ENCODE results near the gene CHRNB2. TPM values are rescaled to one million over a fixed set of nuclear protein-coding genes. Genes with fewer than 3 reads are reported as not detected.

CHRNB2 gene
- total RNA-seq, 1 experiment from 2014 or later: 1.8 TPM

DNA sequence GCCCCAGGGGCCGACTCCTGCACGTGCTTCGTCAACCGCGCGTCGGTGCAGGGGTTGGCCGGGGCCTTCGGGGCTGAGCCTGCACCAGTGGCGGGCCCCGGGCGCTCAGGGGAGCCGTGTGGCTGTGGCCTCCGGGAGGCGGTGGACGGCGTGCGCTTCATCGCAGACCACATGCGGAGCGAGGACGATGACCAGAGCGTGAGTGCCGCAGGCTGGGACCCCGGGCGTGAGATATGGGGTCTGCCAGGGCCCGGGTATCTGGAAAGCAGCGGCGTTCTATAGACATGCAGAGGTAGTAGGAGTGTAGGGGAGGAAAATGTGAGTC lies 4.3 kb downstream of the CHRNB2 start:
- no peaks in the 10 kb centered on the region; the same call in 1 of the 2 replicates for H3K4me1 ChIP-seq (ENCODE audit: insufficient read depth, low read length)
- H3K23ac ChIP-seq (ENCODE audit: insufficient read length, low read depth, low read length): no peak overlapping the region
- peak overlapping the region in 1 of 3 experiments; percentile 88; a peak in 2 of 7 replicates for H3K27ac Mint-ChIP-seq
- no peak for DNase-seq
- no peak overlapping the region for H3K18ac ChIP-seq (ENCODE audit: insufficient read length, low read depth, low read length)
- H3K27me3 Mint-ChIP-seq (ENCODE audit: low read depth): peaks cover 6% of the 10 kb centered on the region
- H2BK5ac ChIP-seq (ENCODE audit: insufficient read length, low read length): no peak overlapping the region
- H3K4me3 Mint-ChIP-seq: no peak overlapping the region
- no peaks in the 10 kb centered on the region for H3K9me3 ChIP-seq (ENCODE audit: control insufficient read depth, low read depth, low read length)
- WGBS (ENCODE audit: extremely low coverage, insufficient read length, low lambda C conversion rate): no CpG with 5 or more reads among the region's 29 CpGs
- TF ChIP-seq, protein P1, sequence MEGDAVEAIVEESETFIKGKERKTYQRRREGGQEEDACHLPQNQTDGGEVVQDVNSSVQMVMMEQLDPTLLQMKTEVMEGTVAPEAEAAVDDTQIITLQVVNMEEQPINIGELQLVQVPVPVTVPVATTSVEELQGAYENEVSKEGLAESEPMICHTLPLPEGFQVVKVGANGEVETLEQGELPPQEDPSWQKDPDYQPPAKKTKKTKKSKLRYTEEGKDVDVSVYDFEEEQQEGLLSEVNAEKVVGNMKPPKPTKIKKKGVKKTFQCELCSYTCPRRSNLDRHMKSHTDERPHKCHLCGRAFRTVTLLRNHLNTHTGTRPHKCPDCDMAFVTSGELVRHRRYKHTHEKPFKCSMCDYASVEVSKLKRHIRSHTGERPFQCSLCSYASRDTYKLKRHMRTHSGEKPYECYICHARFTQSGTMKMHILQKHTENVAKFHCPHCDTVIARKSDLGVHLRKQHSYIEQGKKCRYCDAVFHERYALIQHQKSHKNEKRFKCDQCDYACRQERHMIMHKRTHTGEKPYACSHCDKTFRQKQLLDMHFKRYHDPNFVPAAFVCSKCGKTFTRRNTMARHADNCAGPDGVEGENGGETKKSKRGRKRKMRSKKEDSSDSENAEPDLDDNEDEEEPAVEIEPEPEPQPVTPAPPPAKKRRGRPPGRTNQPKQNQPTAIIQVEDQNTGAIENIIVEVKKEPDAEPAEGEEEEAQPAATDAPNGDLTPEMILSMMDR (conservative IDR thresholded peaks at IDR 0.05): no peak
- no peak overlapping the region for H4K91ac ChIP-seq (ENCODE audit: insufficient read length, low read depth, low read length)
- no peaks in the 10 kb centered on the region for H3K27me3 ChIP-seq (ENCODE audit: insufficient read depth, low read length)
- no peak overlapping the region for H2BK20ac ChIP-seq (ENCODE audit: low read depth, low read length, poor library complexity, severe bottlenecking)
- H3K4me2 ChIP-seq (ENCODE audit: insufficient read depth, insufficient read length, low read length): no peak overlapping the region
- H3K4ac ChIP-seq (ENCODE audit: low read depth, low read length): no peak overlapping the region
- H4K5ac ChIP-seq (ENCODE audit: insufficient read length, low read depth, low read length): no peak overlapping the region
- H4K8ac ChIP-seq (replicated peaks; ENCODE audit: insufficient read length, low read depth, low read length): no peak overlapping the region
- H2AFZ ChIP-seq (ENCODE audit: low read length): no peak overlapping the region
- no peaks in the 10 kb centered on the region for H3K9me3 Mint-ChIP-seq
- peaks cover 32 to 42% of the 10 kb centered on the region in 2 experiments for H3K4me1 Mint-ChIP-seq
- no peak overlapping the region for H3K27ac ChIP-seq (ENCODE audit: insufficient read length, low read depth, low read length)
- H2BK120ac ChIP-seq (ENCODE audit: low read depth, low read length, poor library complexity, severe bottlenecking): no peak overlapping the region
- H3K79me2 ChIP-seq (ENCODE audit: insufficient read depth, low read length): no peaks in the 10 kb centered on the region
- no peak overlapping the region for H2BK12ac ChIP-seq (ENCODE audit: insufficient read length, low read depth, low read length)
- H4K20me1 ChIP-seq (ENCODE audit: control insufficient read depth, insufficient read depth, insufficient read length): no peaks in the 10 kb centered on the region
- no peak overlapping the region for H3K9ac ChIP-seq (ENCODE audit: extremely low read depth, insufficient read length, low read length)
- no peak overlapping the region for H3T11ph ChIP-seq (ENCODE audit: low read length)
- H3K23me2 ChIP-seq (ENCODE audit: insufficient read length, low read depth, low read length, poor library complexity, severe bottlenecking): peaks cover 10% of the 10 kb centered on the region
- H2BK15ac ChIP-seq (ENCODE audit: low read depth, low read length): no peak overlapping the region
- no peak overlapping the region for H3K14ac ChIP-seq (ENCODE audit: insufficient read depth, low read length)
- H2AK5ac ChIP-seq (ENCODE audit: insufficient read length, low read length): no peak overlapping the region
- H3K36me3 Mint-ChIP-seq (ENCODE audit: insufficient read depth in 1 of 3, low read depth in 3 of 3): peaks cover 0 to 5% (median 5%) of the 10 kb centered on the region in 3 experiments; a peak in 4 of 7 replicates
- H3K56ac ChIP-seq (ENCODE audit: insufficient read length, low read depth, low read length): no peak overlapping the region
- H3K79me1 ChIP-seq (ENCODE audit: insufficient read depth, low read depth, low read length, poor library complexity, severe bottlenecking): no peaks in the 10 kb centered on the region
